ENCODE data around the gene CDH4.

- TF ChIP-seq, protein P1, sequence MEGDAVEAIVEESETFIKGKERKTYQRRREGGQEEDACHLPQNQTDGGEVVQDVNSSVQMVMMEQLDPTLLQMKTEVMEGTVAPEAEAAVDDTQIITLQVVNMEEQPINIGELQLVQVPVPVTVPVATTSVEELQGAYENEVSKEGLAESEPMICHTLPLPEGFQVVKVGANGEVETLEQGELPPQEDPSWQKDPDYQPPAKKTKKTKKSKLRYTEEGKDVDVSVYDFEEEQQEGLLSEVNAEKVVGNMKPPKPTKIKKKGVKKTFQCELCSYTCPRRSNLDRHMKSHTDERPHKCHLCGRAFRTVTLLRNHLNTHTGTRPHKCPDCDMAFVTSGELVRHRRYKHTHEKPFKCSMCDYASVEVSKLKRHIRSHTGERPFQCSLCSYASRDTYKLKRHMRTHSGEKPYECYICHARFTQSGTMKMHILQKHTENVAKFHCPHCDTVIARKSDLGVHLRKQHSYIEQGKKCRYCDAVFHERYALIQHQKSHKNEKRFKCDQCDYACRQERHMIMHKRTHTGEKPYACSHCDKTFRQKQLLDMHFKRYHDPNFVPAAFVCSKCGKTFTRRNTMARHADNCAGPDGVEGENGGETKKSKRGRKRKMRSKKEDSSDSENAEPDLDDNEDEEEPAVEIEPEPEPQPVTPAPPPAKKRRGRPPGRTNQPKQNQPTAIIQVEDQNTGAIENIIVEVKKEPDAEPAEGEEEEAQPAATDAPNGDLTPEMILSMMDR (IDR thresholded peaks at IDR 0.05) = no peak
- no peak for TF ChIP-seq ZFX (IDR thresholded peaks at IDR 0.05; ENCODE audit: borderline replicate concordance)
Observed at GRCh38 chr20:61487346-61487996, 235.4 kb downstream of the CDH4 start.
